ENCODE data around the gene F8A3.
"Not testable (repeated sequence)": the region's sequence is repeated elsewhere in the genome, so short reads cannot be mapped to it uniquely, and the experiment has no call there.

The F8A3 gene

GRCh38 chrX:155458471-155458870 lies at the start of gene F8A3:
Gene F8A3 (minus strand): TSS chrX:155458620. CDS start chrX:155458600, 20 bp downstream.
- H3K4me3 ChIP-seq (ENCODE audit: low read depth, low read length); in situ Hi-C loops (cut with HindIII; ENCODE audit: low sequenced_read_pairs); DNase-seq (ENCODE audit: low read depth, low spot score): not testable (repeated sequence)

GRCh38 chrX:155505296-155505695 lies 46.9 kb upstream of the F8A3 start:
- no peak for DNase-seq (ENCODE audit: low read depth, low spot score)
- in situ Hi-C loops (cut with HindIII; ENCODE audit: low sequenced_read_pairs): no loop called here
- H3K4me3 ChIP-seq (ENCODE audit: low read depth, low read length): no peak overlapping the region
- TF ChIP-seq CTCF (IDR thresholded peaks at IDR 0.05; ENCODE audit: low read depth, low read length): no peak

GRCh38 chrX:155495134-155495533 lies 36.7 kb upstream of the F8A3 start:
- in situ Hi-C loops (cut with HindIII; ENCODE audit: low sequenced_read_pairs); H3K4me3 ChIP-seq (ENCODE audit: low read depth, low read length); DNase-seq (ENCODE audit: low read depth, low spot score): not testable (repeated sequence)

- in situ Hi-C loops (cut with HindIII; ENCODE audit: low sequenced_read_pairs); H3K4me3 ChIP-seq (ENCODE audit: low read depth, low read length); DNase-seq (ENCODE audit: low read depth, low spot score): not testable (repeated sequence)
Observed at GRCh38 chrX:155491421-155491820, 33.0 kb upstream of the F8A3 start.

GRCh38 chrX:155477136-155477535 lies 18.7 kb upstream of the F8A3 start:
- DNase-seq (ENCODE audit: low read depth, low spot score); in situ Hi-C loops (cut with HindIII; ENCODE audit: low sequenced_read_pairs); H3K4me3 ChIP-seq (ENCODE audit: low read depth, low read length): not testable (repeated sequence)

- in situ Hi-C loops (cut with HindIII; ENCODE audit: low sequenced_read_pairs); DNase-seq (ENCODE audit: low read depth, low spot score); H3K4me3 ChIP-seq (ENCODE audit: low read depth, low read length): not testable (repeated sequence)
Observed at GRCh38 chrX:155466269-155466938, 8.0 kb upstream of the F8A3 start.

- in situ Hi-C loops (cut with HindIII; ENCODE audit: low sequenced_read_pairs); H3K4me3 ChIP-seq (ENCODE audit: low read depth, low read length); DNase-seq (ENCODE audit: low read depth, low spot score): not testable (repeated sequence)
Observed at GRCh38 chrX:155460501-155460900, 2.1 kb upstream of the F8A3 start.

GRCh38 chrX:155457761-155458447 lies 516 bp downstream of the F8A3 start:
- in situ Hi-C loops (cut with HindIII; ENCODE audit: low sequenced_read_pairs); H3K4me3 ChIP-seq (ENCODE audit: low read depth, low read length); DNase-seq (ENCODE audit: low read depth, low spot score): not testable (repeated sequence)

- in situ Hi-C loops (cut with HindIII; ENCODE audit: low sequenced_read_pairs): no loop called here
- no peak overlapping the region for H3K4me3 ChIP-seq (ENCODE audit: low read depth, low read length)
- DNase-seq (ENCODE audit: low read depth, low spot score): no peak
- TF ChIP-seq CTCF (IDR thresholded peaks at IDR 0.05; ENCODE audit: low read depth, low read length): no peak
Observed at GRCh38 chrX:155441097-155441496, 17.3 kb downstream of the F8A3 start.

- no peak overlapping the region for H3K4me3 ChIP-seq (ENCODE audit: low read depth, low read length)
- in situ Hi-C loops (cut with HindIII; ENCODE audit: low sequenced_read_pairs): no loop called here
- no peak for TF ChIP-seq CTCF (IDR thresholded peaks at IDR 0.05; ENCODE audit: low read depth, low read length)
- no peak for DNase-seq (ENCODE audit: low read depth, low spot score)
Observed at GRCh38 chrX:155435744-155436112, 22.7 kb downstream of the F8A3 start.

Data from astrocyte of the spinal cord (primary cell).